ENCODE measurements around the gene PHAX.
A peak's percentile ranks its signal among the peaks of the same experiment; 100 is the strongest.
"Not testable (repeated sequence)": the region's sequence is repeated elsewhere in the genome, so short reads cannot be mapped to it uniquely, and the experiment has no call there.

PHAX gene

GRCh38 chr5:126649709-126650108, 49.0 kb downstream of the PHAX start:
- H4K8ac ChIP-seq (ENCODE audit: low read length); H3K36me3 ChIP-seq (ENCODE audit: control insufficient read depth in 1 of 2, insufficient read depth in 2 of 2, low read depth in 1 of 2, low read length in 2 of 2); H2AK5ac ChIP-seq (ENCODE audit: low read length, severe bottlenecking); H3K18ac ChIP-seq (ENCODE audit: low read depth in 1 of 2, low read length in 2 of 2); H3K14ac ChIP-seq (ENCODE audit: low read length in 2 of 2); H2BK15ac ChIP-seq (ENCODE audit: low read depth, poor library complexity, severe bottlenecking); H3K4ac ChIP-seq (ENCODE audit: low read depth in 1 of 2, low read length in 2 of 2); H3K79me1 ChIP-seq (replicated peaks; ENCODE audit: low read length, poor library complexity, severe bottlenecking); H3K27me3 ChIP-seq (ENCODE audit: control insufficient read depth in 1 of 2, insufficient read depth in 1 of 2, low read length in 2 of 2); H2BK120ac ChIP-seq (ENCODE audit: low read depth, low read length); H2BK5ac ChIP-seq (ENCODE audit: low read depth, low read length, poor library complexity, severe bottlenecking); H3K4me3 ChIP-seq (ENCODE audit: insufficient read depth in 1 of 2, low read depth in 1 of 2, low read length in 2 of 2); H3K23ac ChIP-seq (ENCODE audit: low read length in 2 of 2); H3K9ac ChIP-seq (ENCODE audit: low read length); H3K4me1 ChIP-seq (ENCODE audit: control insufficient read depth, insufficient read depth, low read depth, low read length); H3K27ac ChIP-seq (ENCODE audit: low read length, poor library complexity, severe bottlenecking); DNase-seq; H4K91ac ChIP-seq (ENCODE audit: low read length); H2BK12ac ChIP-seq (ENCODE audit: low read length in 2 of 2); H2AFZ ChIP-seq (ENCODE audit: low read depth, low read length); H3K4me2 ChIP-seq (ENCODE audit: low read length, poor library complexity, severe bottlenecking): not testable (repeated sequence)
- H3K9me3 ChIP-seq (ENCODE audit: control insufficient read depth, low read length), result peaks cover 12% of the 10 kb centered on the region
- 71% methylated on average over 3 of the region's 6 CpGs for WGBS

GRCh38 chr5:126650463-126650862, 49.7 kb downstream of the PHAX start:
- Histone ChIP-seq H3K18ac (ENCODE audit: low read depth in 1 of 2, low read length in 2 of 2) (no peak overlapping the region), H3K79me1 (replicated peaks; ENCODE audit: low read length, poor library complexity, severe bottlenecking) (no peaks in the 10 kb centered on the region), H2BK5ac (ENCODE audit: low read depth, low read length, poor library complexity, severe bottlenecking) (no peak overlapping the region), H2AFZ (ENCODE audit: low read depth, low read length) (no peak overlapping the region), H3K14ac (ENCODE audit: low read length in 2 of 2) (no peak overlapping the region), H3K4me2 (ENCODE audit: low read length, poor library complexity, severe bottlenecking) (no peak overlapping the region), H4K91ac (ENCODE audit: low read length) (no peak overlapping the region), H2AK5ac (ENCODE audit: low read length, severe bottlenecking) (no peak overlapping the region), H3K36me3 (ENCODE audit: control insufficient read depth in 1 of 2, insufficient read depth in 2 of 2, low read depth in 1 of 2, low read length in 2 of 2) (no peaks in the 10 kb centered on the region), H3K27ac (ENCODE audit: low read length, poor library complexity, severe bottlenecking) (no peak overlapping the region), H3K9ac (ENCODE audit: low read length) (no peak overlapping the region), H3K23ac (ENCODE audit: low read length in 2 of 2) (no peak overlapping the region), H4K8ac (ENCODE audit: low read length) (no peak overlapping the region), H2BK120ac (ENCODE audit: low read depth, low read length) (no peak overlapping the region), H2BK15ac (ENCODE audit: low read depth, poor library complexity, severe bottlenecking) (no peak overlapping the region), H3K4me1 (ENCODE audit: control insufficient read depth, insufficient read depth, low read depth, low read length) (no peaks in the 10 kb centered on the region), H2BK12ac (ENCODE audit: low read length in 2 of 2) (no peak overlapping the region), H3K4ac (ENCODE audit: low read depth in 1 of 2, low read length in 2 of 2) (no peak overlapping the region), H3K9me3 (ENCODE audit: control insufficient read depth, low read length) (peaks cover 4% of the 10 kb centered on the region), H3K4me3 (ENCODE audit: insufficient read depth in 1 of 2, low read depth in 1 of 2, low read length in 2 of 2) (no peak overlapping the region), H3K27me3 (ENCODE audit: control insufficient read depth in 1 of 2, insufficient read depth in 1 of 2, low read length in 2 of 2) (no peaks in the 10 kb centered on the region)
- WGBS, result 100% methylated on average over 1 of the region's 1 CpG
- no peak for DNase-seq

- Histone ChIP-seq H3K4ac (ENCODE audit: low read depth in 1 of 2, low read length in 2 of 2) (no peak overlapping the region), H3K79me1 (replicated peaks; ENCODE audit: low read length, poor library complexity, severe bottlenecking) (no peaks in the 10 kb centered on the region), H3K4me2 (ENCODE audit: low read length, poor library complexity, severe bottlenecking) (no peak overlapping the region), H4K91ac (ENCODE audit: low read length) (no peak overlapping the region), H2AK5ac (ENCODE audit: low read length, severe bottlenecking) (peak overlapping the region; percentile 62), H3K14ac (ENCODE audit: low read length in 2 of 2) (no peak overlapping the region), H3K4me1 (ENCODE audit: control insufficient read depth, insufficient read depth, low read depth, low read length) (no peaks in the 10 kb centered on the region), H2AFZ (ENCODE audit: low read depth, low read length) (no peak overlapping the region), H3K9me3 (ENCODE audit: control insufficient read depth, low read length) (no peaks in the 10 kb centered on the region), H2BK15ac (ENCODE audit: low read depth, poor library complexity, severe bottlenecking) (no peak overlapping the region), H2BK5ac (ENCODE audit: low read depth, low read length, poor library complexity, severe bottlenecking) (no peak overlapping the region), H2BK120ac (ENCODE audit: low read depth, low read length) (no peak overlapping the region), H3K27ac (ENCODE audit: low read length, poor library complexity, severe bottlenecking) (peak overlapping the region; percentile 53), H3K4me3 (ENCODE audit: insufficient read depth in 1 of 2, low read depth in 1 of 2, low read length in 2 of 2) (no peak overlapping the region), H3K36me3 (ENCODE audit: control insufficient read depth in 1 of 2, insufficient read depth in 2 of 2, low read depth in 1 of 2, low read length in 2 of 2) (no peaks in the 10 kb centered on the region), H2BK12ac (ENCODE audit: low read length in 2 of 2) (no peak overlapping the region), H3K23ac (ENCODE audit: low read length in 2 of 2) (no peak overlapping the region), H4K8ac (ENCODE audit: low read length) (no peak overlapping the region), H3K9ac (ENCODE audit: low read length) (no peak overlapping the region), H3K27me3 (ENCODE audit: control insufficient read depth in 1 of 2, insufficient read depth in 1 of 2, low read length in 2 of 2) (no peaks in the 10 kb centered on the region), H3K18ac (ENCODE audit: low read depth in 1 of 2, low read length in 2 of 2) (no peak overlapping the region)
- no peak for DNase-seq
- no CpG with 5 or more reads among the region's 1 CpG for WGBS
Measured at GRCh38 chr5:126651013-126651577, 50.3 kb downstream of the PHAX start.

- H3K9ac ChIP-seq (ENCODE audit: low read length), result no peak overlapping the region
Measured at GRCh38 chr5:126656401-126657007, 55.8 kb downstream of the PHAX start.

More at GRCh38 chr5:126656401-126657007, 55.8 kb downstream of the PHAX start:
- Histone ChIP-seq H3K18ac (ENCODE audit: low read depth in 1 of 2, low read length in 2 of 2) (no peak overlapping the region), H3K4me1 (ENCODE audit: control insufficient read depth, insufficient read depth, low read depth, low read length) (no peaks in the 10 kb centered on the region), H2BK120ac (ENCODE audit: low read depth, low read length) (no peak overlapping the region), H3K4ac (ENCODE audit: low read depth in 1 of 2, low read length in 2 of 2) (no peak overlapping the region), H2AFZ (ENCODE audit: low read depth, low read length) (no peak overlapping the region), H2BK5ac (ENCODE audit: low read depth, low read length, poor library complexity, severe bottlenecking) (no peak overlapping the region), H3K14ac (ENCODE audit: low read length in 2 of 2) (no peak overlapping the region), H4K8ac (ENCODE audit: low read length) (no peak overlapping the region), H2BK15ac (ENCODE audit: low read depth, poor library complexity, severe bottlenecking) (no peak overlapping the region), H3K9me3 (ENCODE audit: control insufficient read depth, low read length) (no peaks in the 10 kb centered on the region), H3K27me3 (ENCODE audit: control insufficient read depth in 1 of 2, insufficient read depth in 1 of 2, low read length in 2 of 2) (no peaks in the 10 kb centered on the region), H3K4me3 (ENCODE audit: insufficient read depth in 1 of 2, low read depth in 1 of 2, low read length in 2 of 2) (no peak overlapping the region), H3K79me1 (replicated peaks; ENCODE audit: low read length, poor library complexity, severe bottlenecking) (no peaks in the 10 kb centered on the region), H3K4me2 (ENCODE audit: low read length, poor library complexity, severe bottlenecking) (no peak overlapping the region), H3K23ac (ENCODE audit: low read length in 2 of 2) (no peak overlapping the region), H3K36me3 (ENCODE audit: control insufficient read depth in 1 of 2, insufficient read depth in 2 of 2, low read depth in 1 of 2, low read length in 2 of 2) (no peaks in the 10 kb centered on the region), H4K91ac (ENCODE audit: low read length) (no peak overlapping the region), H3K27ac (ENCODE audit: low read length, poor library complexity, severe bottlenecking) (no peak overlapping the region), H2BK12ac (ENCODE audit: low read length in 2 of 2) (no peak overlapping the region), H2AK5ac (ENCODE audit: low read length, severe bottlenecking) (no peak overlapping the region)
- WGBS, result 6% methylated on average over 1 of the region's 5 CpGs
- peak; percentile 55 for DNase-seq
